SW 1271 (cell line): ENCODE measurements around the gene PLB1.

Experiments used
- DNase-seq, 2 experiments: peaks; one replicate each; lab custom pipeline; 2025; lab: John Stamatoyannopoulos, UW

PLB1 gene

DNA sequence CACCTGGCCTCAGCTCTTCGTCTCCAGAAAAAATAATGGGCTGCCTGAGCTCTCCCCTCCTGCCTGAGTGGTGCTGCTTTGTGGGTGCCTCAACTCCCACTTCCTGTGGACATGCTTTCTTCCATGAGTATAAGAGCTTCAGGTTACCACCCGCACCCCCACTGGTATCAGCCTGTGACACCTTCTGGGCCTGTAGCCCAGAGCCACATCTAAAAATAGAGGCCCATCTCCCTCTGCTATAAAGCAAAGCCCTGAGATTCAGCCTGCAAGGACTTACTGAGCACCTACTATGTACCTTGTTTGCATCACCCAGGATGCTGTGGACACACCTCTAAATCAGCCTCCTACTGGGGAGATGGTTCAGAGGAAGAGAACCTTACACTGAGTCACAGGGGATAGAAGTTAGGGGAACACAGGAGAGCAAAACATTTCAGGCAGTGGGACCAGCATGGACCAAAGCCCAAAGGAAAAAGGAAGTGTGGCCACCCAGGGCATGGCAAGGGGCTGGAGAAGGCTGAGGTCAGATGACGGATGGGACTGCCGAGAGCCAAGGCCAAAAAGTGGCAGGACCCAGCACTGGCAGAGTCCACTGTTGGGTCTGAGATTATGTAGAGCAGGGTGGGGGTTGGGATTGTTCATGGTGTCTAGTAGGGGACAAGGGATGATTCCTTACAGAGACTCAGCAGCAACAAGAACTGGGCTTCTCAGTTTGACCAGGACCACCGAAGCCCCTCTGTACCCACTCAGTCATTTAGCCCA lies 132.0 kb downstream of the PLB1 start:
- no peak for DNase-seq

DNA sequence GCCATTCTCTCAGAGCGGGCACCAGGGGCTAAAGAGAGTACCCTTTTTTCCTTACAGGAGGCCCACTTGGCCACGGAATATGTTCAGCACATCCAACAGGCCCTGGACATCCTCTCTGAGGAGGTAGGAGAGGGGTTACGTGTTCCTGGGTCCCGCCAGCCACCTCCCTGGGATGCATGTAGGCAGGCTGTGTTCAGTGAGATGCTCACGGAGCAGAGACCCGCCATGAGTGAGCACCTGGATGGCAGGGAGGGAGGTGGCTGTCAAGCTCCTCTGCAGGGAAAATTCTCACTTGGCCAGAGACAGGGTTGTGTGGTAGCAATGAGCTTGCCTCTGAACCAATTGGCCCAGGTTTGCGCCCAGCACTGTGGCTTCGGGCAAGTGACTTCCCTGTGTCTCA lies 132.6 kb downstream of the PLB1 start:
- no peak for DNase-seq

DNA sequence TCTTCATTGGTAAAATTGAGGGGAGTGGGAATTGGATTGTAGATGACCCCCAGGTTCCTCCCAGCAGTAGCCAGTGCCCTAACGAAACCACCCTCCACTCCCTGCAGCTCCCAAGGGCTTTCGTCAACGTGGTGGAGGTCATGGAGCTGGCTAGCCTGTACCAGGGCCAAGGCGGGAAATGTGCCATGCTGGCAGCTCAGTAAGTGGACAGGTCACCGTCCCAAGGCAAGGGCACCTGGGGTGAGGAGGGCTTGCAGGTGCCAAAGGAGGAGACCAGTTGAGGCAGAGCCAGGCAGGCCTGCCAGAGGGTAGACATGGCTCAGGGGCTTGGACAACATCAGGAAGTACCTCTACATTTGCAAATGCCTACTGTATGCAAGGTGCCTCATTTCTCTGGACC lies 133.1 kb downstream of the PLB1 start:
- no peak for DNase-seq

DNA sequence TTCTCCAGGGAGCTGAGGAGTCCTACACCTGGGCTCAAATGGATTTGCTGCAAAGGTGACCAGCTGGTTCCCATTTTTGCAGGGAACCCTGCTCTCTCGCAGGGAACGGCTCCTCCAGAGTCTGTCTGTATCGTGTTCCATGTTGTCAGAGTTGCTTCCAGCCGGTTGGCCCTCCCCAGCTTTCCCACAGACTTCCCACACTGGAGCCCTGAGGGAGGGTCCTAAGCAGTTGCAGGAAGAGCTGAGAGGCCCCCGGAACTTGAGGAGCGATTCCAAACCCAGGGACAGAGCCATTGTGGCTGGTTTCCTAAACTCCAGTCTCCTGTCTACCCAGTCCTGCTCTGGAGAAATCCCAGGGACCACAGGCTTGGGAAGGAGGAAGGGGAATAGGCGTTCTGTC lies 134.1 kb downstream of the PLB1 start:
- no peak for DNase-seq

DNA sequence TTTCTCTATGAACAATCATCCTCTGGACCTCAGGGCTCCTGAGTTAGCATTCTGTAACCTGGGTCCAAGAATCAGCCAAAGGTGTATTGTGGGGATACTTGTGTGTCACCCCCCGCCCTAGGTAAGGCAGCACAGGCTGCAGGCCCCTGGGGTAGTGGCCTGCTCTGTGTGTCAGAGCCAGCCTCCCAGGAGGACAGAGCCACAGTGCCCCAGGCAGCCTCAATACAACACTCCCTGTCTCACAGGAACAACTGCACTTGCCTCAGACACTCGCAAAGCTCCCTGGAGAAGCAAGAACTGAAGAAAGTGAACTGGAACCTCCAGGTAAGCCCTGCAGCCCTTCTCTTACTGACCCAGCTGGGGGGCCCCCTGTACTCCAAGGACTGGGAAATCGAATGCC lies 134.5 kb downstream of the PLB1 start:
- no peak for DNase-seq

DNA sequence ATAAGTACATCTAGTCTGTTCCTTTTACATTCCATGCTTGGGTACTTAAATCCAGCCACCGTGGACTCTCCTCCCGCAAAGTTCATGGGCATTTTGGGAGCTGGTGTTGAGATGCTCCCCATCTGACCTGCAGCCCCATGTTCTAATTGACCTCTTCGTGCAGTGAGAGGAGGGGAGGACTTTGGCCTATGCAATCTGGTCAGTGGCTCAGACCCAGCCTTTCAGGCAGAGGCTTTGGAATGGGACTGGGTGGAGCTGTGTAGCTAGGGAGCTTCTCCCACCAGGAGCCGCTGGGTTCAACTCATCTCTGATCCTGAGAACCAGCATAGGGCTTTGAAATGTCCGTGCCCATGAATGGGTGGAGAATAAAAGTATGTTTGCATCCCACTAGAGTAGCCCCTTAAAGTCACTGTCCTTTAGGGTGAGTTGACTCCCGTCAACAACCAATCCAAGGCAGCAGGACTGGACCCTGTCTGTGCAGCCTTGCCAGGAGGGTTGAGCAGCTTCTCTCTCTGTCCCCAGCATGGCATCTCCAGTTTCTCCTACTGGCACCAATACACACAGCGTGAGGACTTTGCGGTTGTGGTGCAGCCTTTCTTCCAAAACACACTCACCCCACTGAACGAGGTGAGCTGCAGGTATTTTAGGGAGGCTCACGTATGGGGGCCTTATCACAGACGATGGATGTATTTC lies 135.8 kb downstream of the PLB1 start:
- no peak for DNase-seq

DNA sequence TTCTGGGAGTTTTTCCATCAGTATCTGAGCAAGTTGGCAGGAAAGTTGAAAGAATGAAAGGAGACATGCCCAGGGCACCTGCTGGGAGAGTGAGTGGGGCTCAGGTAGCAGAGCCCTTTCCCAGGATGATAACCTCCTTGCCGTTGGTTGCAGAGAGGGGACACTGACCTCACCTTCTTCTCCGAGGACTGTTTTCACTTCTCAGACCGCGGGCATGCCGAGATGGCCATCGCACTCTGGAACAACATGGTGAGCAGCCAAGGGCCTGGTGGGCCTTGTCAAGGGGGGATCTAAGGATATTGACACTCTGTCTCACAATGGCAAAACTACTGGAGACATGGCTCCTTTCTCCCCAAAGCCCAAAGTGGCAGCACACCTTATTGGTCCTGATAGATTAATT lies 136.9 kb downstream of the PLB1 start:
- DNase-seq, result no peak

DNA sequence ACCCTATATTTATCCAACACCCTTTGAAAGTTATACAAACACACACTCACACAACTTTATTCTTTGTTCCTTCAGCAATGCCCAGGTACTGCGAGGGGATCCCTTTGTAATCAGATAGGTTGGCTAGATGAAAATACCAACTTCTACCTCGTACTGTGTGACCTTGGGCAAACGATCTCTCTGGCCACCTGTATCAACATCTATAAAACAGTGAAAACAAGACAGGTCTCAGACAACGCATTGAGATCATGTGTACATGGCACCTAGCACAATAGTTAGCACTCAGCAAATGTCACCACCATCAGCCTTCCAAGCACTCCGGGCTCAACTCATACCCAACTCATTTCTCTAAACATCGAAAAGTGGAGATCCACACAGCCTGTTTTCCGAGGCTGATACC lies 137.3 kb downstream of the PLB1 start:
- DNase-seq, result no peak

DNA sequence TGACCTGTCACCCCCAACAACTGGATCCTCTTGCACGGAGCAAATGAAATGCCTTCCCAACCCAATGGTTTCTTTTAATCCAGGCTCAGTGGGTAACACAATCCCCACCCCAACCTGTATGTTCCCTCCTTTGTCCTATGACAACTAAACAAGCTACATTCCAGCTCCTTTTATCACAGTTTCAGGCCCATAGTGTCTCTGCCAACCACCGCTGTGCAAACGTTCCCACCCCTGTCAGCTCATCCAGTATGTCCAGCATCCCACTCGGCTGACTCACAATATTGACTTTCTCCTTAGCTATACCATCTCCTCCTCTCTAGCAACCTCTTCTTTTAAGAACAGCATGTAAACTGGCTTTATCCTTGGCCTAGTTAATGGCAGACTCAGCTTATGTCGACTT lies 137.9 kb downstream of the PLB1 start:
- DNase-seq, result no peak

DNA sequence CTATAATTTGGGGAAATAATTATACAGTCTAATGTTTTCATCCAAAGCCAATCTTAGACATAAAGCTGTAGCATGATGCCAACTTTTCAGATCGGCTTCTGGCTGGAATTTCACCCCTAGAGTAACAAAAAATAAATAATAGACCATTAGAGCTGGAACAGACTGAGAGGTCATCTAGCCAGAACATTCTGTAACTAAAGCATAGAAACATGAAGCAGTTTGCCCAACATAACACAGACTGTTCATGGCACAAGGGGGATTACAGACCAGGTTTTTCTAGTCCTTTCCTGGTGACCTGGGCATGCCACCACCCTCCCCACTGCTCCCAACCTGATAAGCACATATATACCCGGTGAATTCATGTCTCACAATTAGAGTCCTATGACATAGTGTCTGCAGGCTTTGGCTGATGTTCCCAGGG lies 139.3 kb downstream of the PLB1 start:
- no peak for DNase-seq

DNA sequence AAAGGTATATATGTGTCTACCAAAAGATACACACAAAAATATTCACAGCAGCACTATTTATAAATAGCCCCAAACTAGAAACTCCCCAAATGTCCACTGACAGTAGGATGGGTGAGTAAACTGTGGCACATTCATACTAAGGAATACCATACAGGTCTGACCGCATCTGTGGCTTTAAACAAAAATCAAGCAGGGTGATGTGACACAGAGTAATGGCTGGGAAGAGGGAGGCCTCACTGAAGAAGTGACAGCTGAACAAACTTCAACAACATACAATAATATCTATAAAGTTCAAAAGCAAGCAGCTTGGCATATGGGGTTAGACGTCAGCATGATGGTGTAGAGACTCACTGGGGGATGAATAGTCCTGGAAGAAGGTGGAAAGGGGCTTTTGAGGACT lies 140.6 kb downstream of the PLB1 start:
- no peak for DNase-seq

DNA sequence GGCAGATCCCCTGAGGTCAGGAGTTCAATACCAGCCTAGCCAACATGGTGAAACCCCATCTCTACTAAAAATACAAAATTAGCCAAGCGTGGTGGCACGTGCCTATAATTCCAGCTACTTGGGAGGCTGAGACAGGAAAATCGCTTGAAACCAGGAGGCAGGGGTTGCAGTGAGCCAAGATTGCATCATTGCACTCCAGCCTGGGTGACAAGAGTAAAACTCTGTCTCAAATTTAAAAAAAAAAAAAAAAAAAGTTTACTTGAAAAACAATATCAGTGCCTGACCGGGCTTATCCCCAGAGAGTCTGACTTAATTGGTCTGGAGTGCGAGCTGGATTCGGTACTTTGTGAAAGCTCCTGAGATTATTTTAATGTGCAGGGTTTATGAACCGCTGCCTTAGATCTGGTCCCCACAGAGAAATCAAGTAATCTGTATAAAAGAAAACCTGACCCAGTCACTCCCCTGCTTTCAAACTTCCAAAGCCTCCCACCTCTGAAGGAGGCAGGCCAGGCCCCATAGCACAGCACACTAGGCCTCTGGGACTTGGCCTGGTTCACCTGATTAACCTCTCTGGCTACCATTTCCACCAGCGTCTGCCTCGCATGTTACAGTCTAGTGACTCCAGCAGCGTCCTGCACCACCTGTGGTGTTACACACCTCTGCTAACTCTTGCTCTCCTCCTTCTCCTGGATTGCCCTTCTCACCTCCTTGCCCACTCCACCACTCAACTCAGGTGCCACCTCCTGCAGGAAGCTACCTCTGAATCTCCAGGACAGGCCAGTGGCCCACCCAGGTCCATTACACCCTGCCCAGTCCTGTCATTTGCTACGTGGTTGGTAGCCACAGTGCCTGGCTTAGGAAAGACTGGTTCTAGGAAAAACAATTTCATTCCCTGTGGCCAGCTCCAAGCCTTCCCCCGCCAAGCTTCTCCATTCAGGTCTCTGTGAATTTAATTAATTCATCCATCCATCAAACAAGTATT lies 141.5 kb downstream of the PLB1 start:
- no peak for DNase-seq

DNA sequence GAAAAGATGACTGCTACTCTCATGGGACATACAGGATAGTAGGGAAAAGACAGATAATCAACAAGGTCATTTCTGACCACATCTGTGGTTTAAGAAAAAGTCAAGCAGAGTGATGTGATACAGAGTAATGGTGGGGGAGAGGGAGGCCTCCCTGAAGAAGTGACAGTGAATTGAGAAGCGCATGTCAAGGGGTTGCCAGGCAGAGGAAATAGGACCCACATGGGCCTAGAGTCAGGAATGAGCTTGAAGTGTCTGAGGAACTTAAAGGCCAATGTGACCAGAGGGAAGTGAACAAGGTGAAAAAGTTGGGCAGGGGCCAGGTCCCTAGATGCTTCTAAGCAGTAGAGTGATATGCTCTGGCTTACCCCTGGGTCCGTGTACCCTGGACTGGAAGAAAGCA lies 142.2 kb downstream of the PLB1 start:
- DNase-seq, result no peak

DNA sequence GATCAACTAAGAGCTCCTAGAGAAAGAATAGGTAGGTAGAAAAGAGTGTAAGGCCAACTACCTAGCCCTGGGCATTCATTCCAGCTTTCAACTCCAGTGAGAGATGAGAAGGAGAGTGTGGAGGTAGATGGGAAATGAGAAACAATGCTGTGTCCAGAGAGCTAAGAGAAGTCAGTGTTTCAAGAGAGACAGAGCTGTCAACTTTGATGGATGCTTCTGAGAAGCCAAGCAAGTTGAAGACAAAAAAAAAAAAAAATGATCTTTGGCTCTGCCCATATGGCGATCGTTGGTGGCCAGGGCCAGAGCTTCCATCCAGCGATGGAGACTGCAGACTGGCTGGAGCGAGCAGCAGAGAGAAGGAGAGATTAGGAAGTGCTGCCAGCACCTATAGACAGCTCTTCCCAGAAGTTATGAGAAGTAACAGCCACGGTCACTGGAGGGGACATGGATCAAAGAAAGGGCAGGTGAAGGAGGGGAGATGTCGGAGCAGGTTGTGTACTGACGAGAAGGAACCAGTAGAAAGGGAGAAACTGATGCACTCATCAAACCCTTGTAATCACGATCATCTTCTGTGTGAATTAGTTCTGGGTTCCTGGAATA lies 143.3 kb downstream of the PLB1 start:
- no peak for DNase-seq

DNA sequence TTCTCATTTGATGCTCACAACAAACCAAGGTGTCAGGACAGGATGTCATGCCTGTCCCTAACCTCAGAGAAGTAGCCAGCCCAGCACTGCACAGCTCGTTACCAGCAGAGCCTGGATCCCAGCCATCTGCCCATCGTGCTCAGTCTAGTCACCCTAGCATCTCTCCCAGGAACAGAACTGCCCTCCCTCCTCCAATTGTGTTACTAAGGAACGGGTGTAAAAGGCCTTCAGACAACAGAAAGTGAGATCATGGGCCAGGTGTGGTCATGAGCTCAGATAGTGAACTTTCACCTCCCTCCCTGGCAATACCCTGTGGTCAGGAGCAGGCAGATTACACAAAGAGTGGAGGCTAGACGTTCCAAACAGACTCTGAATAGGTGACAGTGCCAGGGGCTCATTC lies 144.0 kb downstream of the PLB1 start:
- no peak for DNase-seq

DNA sequence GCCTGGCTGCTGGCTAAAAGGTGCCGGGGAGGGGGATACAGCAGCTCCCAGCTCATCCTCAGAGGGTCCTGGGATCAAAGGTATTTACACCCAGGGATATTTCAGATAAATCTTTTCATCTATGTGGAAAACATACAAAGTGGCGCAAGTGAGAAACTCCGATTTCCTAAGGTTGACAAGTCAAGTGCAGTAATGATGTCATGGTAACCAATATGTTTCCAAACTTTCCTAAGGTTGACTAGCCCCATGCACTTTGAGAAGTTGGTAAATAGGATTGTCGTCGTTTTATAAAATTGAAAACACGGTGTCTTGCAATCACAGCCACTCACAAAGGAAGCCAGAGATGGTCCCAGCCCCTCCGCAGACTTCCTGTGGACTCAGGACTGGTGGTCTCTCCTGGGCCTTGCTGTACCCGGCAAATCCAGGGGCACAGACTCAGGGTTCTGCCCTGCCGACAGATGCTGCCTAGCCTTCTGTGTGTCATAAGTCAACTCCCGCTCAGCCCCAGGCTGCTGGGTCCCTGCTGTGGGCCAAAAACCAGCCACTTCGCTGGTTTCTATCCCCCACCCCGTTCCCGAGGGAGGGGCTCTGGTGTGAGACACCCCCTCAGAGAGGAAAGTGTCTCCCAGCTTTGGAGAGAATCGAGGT lies 144.5 kb downstream of the PLB1 start:
- DNase-seq, result no peak

DNA sequence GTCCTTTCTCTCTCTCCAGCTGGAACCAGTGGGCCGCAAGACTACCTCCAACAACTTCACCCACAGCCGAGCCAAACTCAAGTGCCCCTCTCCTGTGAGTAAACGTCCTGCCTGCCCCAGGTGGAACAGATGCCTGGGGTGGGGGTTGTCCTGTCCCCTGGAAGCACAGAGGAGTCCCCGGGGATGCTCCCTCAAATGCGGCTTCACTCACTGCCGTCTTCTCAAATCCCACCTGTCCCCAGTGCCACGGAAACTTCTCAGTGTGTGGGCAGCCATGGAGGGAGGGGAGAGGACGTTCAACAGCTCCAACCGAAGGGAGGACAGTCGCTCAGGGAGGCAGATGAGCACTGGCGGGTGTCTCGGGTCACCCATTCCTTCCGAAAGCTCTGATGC lies 145.0 kb downstream of the PLB1 start:
- DNase-seq, result no peak

DNA sequence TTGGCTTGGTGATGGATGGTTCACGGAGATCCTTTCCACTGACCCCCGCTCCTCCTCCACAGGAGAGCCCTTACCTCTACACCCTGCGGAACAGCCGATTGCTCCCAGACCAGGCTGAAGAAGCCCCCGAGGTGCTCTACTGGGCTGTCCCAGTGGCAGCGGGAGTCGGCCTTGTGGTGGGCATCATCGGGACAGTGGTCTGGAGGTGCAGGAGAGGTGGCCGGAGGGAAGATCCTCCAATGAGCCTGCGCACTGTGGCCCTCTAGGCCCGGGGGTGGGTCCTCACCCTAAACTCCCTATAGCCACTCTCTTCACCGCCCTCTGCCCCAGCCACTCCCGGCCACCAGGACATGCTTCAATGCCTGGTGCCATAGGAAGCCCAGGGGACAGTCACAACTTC lies 146.9 kb downstream of the PLB1 start:
- DNase-seq, result no peak

DNA sequence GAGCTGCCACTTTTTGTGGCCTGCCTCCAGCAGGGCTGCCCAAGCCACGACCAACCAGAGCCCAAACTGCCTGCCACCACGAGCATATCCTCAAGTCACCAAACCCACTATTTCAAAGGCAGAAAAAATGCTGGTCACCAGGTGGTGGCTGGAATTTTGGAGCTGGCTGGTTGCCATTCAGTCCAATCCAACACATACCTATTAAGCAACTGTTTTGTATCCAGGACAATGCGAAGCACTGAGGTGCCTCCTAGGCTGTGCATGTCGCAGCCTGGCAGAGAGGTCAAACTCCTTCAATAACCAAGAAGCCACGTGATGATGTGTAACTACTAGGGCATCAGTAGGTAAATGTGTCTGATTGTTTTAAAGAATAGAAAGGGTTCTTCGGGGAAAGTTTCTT lies 147.5 kb downstream of the PLB1 start:
- no peak for DNase-seq

DNA sequence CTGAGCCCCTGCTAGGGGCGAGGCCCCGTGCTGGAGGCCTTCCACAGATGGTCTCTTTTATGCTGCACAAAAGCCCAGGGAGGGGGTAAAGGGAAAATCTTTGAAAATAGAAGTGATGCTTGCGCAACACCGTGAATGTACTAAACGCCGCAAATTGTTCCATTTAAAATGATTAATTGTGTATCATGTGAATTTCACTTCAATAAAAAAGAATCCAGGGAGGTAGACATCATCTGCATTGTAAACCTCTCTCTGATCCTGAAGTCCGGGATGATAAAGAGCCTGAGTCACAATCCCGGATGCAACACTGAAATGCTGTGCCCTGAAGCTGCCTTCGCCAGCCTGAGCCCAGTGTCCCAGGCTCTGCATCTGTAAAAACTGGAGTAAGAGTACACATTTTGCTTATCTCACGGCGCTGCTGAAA lies 148.1 kb downstream of the PLB1 start:
- DNase-seq, result no peak

DNA sequence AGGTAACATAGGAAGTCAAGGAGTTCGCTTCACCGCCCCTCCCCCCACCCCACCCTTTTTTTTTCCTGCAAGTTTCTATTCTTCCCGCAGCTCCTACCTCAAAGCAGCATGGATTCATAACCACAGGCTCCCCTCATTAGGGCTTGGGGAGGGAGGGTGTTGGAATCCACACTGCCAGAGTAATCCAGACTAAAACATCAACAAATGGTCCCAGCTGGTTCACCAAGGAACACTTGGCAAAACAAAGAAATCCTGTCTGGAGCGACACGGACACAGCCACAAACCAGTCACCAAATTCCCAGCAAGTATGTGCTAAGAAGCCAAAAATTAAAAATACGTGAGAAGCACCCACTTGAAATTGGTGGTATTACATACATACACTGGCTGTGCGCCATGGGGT lies 148.9 kb downstream of the PLB1 start:
- no peak for DNase-seq

DNA sequence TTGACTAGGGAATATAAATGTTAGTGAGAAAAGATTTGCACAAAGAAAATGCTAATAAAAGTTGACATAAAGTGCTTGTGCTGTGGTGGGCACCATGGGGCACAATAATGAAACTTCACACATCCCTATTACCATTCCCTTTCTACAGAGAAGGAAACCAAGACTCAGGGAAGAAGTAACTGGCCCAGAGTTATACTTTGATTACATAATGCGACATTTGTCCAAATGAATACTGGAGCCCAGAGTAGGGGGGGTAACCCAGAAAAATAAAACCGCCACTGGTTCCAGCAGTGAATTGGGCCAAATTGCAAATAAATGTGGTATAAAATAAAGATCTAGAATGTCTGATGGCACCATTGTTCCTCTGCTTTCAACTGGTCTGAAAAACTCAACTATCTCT lies 149.7 kb downstream of the PLB1 start:
- no peak for DNase-seq
